ENCODE results near the gene OR52E4. TPM values are rescaled to one million over a fixed set of nuclear protein-coding genes. Genes with fewer than 3 reads are reported as not detected.

OR52E4 gene
- not detected in 2 replicates for polyA plus RNA-seq (2011; rRNA removed)
- not detected in 2 replicates for polyA minus RNA-seq (2011; rRNA and poly(A)+ RNA removed)

DNA sequence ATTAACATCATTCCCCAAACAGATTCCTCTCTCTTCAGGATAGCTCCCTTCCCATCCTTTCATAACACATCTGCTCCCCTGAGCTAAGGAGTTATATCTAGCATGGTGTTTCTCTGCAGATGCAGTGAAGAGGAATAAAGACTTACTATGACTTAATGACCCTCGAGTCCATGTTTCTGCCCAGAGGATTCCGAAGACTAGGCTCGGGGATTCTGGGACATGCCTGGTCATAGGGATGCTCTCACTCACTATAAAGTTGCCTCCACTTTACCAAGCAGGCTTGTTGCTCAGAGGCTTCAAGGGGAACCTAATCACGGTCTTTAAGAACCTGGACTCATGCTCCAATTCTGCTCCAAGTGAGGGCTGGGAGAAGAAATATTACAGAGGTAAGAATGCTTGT, at the start of gene OR52E4:
OR52E4 (plus strand) TSS at position 301 of the 400 bp plus-strand sequence. CDS start 3,664 bp downstream, outside the sequence.
- ChIA-PET CTCF (no interaction called here), POLR2A (no interaction called here)
- TF ChIP-seq, protein P1, sequence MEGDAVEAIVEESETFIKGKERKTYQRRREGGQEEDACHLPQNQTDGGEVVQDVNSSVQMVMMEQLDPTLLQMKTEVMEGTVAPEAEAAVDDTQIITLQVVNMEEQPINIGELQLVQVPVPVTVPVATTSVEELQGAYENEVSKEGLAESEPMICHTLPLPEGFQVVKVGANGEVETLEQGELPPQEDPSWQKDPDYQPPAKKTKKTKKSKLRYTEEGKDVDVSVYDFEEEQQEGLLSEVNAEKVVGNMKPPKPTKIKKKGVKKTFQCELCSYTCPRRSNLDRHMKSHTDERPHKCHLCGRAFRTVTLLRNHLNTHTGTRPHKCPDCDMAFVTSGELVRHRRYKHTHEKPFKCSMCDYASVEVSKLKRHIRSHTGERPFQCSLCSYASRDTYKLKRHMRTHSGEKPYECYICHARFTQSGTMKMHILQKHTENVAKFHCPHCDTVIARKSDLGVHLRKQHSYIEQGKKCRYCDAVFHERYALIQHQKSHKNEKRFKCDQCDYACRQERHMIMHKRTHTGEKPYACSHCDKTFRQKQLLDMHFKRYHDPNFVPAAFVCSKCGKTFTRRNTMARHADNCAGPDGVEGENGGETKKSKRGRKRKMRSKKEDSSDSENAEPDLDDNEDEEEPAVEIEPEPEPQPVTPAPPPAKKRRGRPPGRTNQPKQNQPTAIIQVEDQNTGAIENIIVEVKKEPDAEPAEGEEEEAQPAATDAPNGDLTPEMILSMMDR (IDR thresholded peaks at IDR 0.05; ENCODE audit: insufficient read depth, low read depth, low read length): no peak
- Histone ChIP-seq H3K27me3 (ENCODE audit: control insufficient read depth, insufficient read depth, low read length) (no peaks in the 10 kb centered on the region), H3K36me3 (ENCODE audit: control insufficient read depth, insufficient read depth, low read length) (no peaks in the 10 kb centered on the region), H3K4me3 (ENCODE audit: low read depth, low read length) (no peak within 1 kb of the TSS)
- no peak for DNase-seq (ENCODE audit: low read depth)

DNA sequence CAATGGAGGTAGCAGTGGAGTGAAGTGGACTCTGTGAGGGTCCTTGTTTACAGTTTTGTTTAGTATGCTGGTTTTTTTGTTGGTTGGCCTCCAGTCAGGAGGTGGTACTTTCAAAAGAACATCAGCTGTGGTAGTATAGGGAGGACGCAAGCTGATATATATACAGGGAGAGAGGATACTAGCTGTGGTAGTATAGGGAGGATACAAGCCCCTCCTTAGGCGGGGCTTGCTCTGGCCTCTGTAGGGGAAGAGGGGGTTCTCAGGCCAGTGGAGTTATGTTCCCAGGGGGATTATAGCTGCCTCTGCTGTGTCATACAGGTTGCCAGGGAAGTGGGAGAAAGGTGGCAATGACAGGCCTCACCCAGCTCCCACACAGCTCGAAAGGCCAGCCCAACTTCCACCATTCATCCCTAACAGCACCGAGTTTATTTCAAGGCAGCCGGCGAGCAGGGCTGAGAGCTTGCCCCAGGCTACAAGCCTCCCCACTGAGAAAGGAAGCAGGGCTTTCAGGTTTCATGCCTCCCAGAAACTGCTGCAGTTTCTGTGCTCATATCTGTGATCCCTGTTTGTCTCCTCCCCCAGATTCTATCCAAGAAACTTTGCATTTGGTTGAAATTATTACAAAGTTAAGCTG, 49.1 kb upstream of the OR52E4 start:
- H3K27me3 ChIP-seq (ENCODE audit: control insufficient read depth, insufficient read depth, low read length): no peaks in the 10 kb centered on the region
- POLR2A ChIA-PET: no interaction called here
- no peaks in the 10 kb centered on the region for H3K36me3 ChIP-seq (ENCODE audit: control insufficient read depth, insufficient read depth, low read length)
- CTCF ChIA-PET: no interaction called here
- no peak for DNase-seq (ENCODE audit: low read depth)
- no peak overlapping the region for H3K4me3 ChIP-seq (ENCODE audit: low read depth, low read length)
- TF ChIP-seq, protein P1 (IDR thresholded peaks at IDR 0.05; ENCODE audit: insufficient read depth, low read depth, low read length): no peak

DNA sequence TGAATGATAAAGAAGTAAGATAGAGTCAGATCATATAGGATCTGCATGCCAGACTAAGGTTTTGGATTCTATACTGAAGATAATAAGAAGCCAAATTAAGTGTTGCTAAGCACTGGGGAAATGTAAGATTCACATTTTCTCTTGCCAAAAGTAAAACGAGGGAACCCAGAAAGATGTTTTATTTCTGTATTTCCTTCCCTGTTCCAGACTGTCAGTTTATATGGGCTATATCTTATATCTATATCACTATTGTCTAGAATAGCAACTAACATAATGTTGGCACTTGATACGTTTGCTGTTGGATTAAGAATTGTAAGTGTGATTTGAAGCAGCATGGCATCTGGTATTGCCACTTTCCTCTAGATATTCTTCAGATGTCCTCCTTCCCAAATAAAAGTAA, 47.0 kb upstream of the OR52E4 start:
- no peaks in the 10 kb centered on the region for H3K27me3 ChIP-seq (ENCODE audit: control insufficient read depth, insufficient read depth, low read length)
- H3K36me3 ChIP-seq (ENCODE audit: control insufficient read depth, insufficient read depth, low read length): no peaks in the 10 kb centered on the region
- TF ChIP-seq, protein P1 (IDR thresholded peaks at IDR 0.05; ENCODE audit: insufficient read depth, low read depth, low read length): no peak
- no peak overlapping the region for H3K4me3 ChIP-seq (ENCODE audit: low read depth, low read length)
- POLR2A ChIA-PET: no interaction called here
- CTCF ChIA-PET: no interaction called here
- DNase-seq (ENCODE audit: low read depth): no peak

DNA sequence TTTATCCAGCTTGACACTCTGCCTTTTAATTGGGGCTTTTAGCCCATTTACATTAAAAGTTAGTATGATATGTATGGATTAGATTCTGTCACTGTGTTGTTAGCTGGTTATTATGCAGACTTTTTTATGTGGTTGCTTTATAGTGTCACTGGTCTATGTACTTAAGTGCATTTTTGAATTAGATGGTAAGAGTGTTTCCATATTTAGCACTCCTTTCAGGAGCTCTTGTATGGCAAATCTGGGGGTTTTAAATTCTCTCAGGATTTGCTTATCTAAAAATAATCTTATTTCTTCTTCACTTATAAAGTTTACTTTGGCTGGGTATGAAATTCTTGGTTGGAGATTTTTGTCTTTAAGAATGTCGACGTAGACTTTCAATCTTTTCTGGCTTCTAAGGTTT, 42.7 kb upstream of the OR52E4 start:
- TF ChIP-seq, protein P1 (IDR thresholded peaks at IDR 0.05; ENCODE audit: insufficient read depth, low read depth, low read length): no peak
- Histone ChIP-seq H3K4me3 (ENCODE audit: low read depth, low read length) (no peak overlapping the region), H3K36me3 (ENCODE audit: control insufficient read depth, insufficient read depth, low read length) (no peaks in the 10 kb centered on the region), H3K27me3 (ENCODE audit: control insufficient read depth, insufficient read depth, low read length) (no peaks in the 10 kb centered on the region)
- DNase-seq (ENCODE audit: low read depth): no peak
- ChIA-PET POLR2A (no interaction called here), CTCF (no interaction called here)

DNA sequence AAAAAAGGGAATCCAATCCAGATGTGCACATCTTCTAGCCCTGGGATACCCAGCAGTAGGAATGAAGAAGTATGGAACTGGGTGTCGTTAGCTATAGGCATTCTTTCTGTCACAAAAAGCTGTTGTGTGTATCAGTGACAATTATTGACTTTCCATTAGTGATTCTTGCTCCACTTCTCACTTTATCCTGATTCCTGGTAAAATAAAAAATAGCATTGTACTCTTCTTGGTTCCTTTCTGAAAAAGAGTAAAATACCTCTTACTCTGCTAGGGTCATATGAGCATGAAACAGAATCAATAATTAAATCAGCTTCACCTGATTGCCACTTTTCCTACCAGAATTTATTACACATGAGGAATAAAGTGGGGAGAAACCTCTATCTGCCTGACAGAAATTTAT, 38.6 kb upstream of the OR52E4 start, which contains the start of gene OR52E6:
OR52E6 (minus strand) TSS at position 101 of the 400 bp plus-strand sequence; CDS start at position 101, 0 bp downstream.
- Histone ChIP-seq H3K36me3 (ENCODE audit: control insufficient read depth, insufficient read depth, low read length) (no peaks in the 10 kb centered on the region), H3K27me3 (ENCODE audit: control insufficient read depth, insufficient read depth, low read length) (no peaks in the 10 kb centered on the region), H3K4me3 (ENCODE audit: low read depth, low read length) (no peak within 1 kb of the TSS)
- POLR2A ChIA-PET: no interaction called here
- TF ChIP-seq, protein P1 (IDR thresholded peaks at IDR 0.05; ENCODE audit: insufficient read depth, low read depth, low read length): no peak
- DNase-seq (ENCODE audit: low read depth): no peak
- CTCF ChIA-PET: interaction anchor here (1.0 kb wide), 1 partner anchor 10 kb away, joined by 3 read pairs; no protein-coding TSS in a partner anchor

All from BJ (cell line).